HepG2 (cell line): Measurements from ENCODE around the gene DUSP16. TPM values are rescaled to one million over a fixed set of nuclear protein-coding genes. Genes with fewer than 3 reads are reported as not detected.

Experiments used
- ARNT2 ChIP-seq: sonication (generic); formaldehyde crosslinking; IDR thresholded peaks from 2 replicates; pipeline ENCODE4 v1.8.0; 2022; ENCODE audit warnings: mild to moderate bottlenecking, low read depth, missing genetic modification reagents, moderate library complexity
- EEA1 ChIP-seq: sonication (generic); formaldehyde crosslinking; IDR thresholded peaks from 2 replicates; pipeline ENCODE4 v1.5.1; 2020; ENCODE audit warnings: mild to moderate bottlenecking, missing genetic modification reagents, borderline replicate concordance
- HES4 ChIP-seq: sonication (generic); formaldehyde crosslinking; IDR thresholded peaks from 2 replicates; pipeline ENCODE4 v1.9.0; 2021; ENCODE audit warnings: mild to moderate bottlenecking, missing genetic modification reagents, borderline replicate concordance
- JARID2 ChIP-seq: sonication (generic); formaldehyde crosslinking; IDR thresholded peaks from 2 replicates; pipeline ENCODE4 v1.8.1; 2023; ENCODE audit warnings: missing genetic modification reagents, inconsistent platforms; ENCODE audit not compliant: insufficient replicate concordance
- JUND ChIP-seq: sonication (generic); formaldehyde crosslinking; IDR thresholded peaks from 2 replicates; pipeline ENCODE4 v1.8.0; 2022; ENCODE audit warnings: mild to moderate bottlenecking, missing genetic modification reagents
- KIAA2018 ChIP-seq: sonication (generic); formaldehyde crosslinking; IDR thresholded peaks from 2 replicates; pipeline ENCODE4 v1.5.0; 2020; ENCODE audit warnings: mild to moderate bottlenecking, missing genetic modification reagents, borderline replicate concordance
- MED13 ChIP-seq: sonication (generic); formaldehyde crosslinking; IDR thresholded peaks from 2 replicates; pipeline ENCODE4 v1.5.0; 2020; ENCODE audit warnings: missing genetic modification reagents
- PHF21A ChIP-seq: sonication (generic); formaldehyde crosslinking; IDR thresholded peaks from 2 replicates; pipeline ENCODE4 v1.5.0; 2020; ENCODE audit warnings: mild to moderate bottlenecking, missing genetic modification reagents
- SNAI1 ChIP-seq: sonication (generic); formaldehyde crosslinking; IDR thresholded peaks from 2 replicates; pipeline ENCODE4 v1.5.0; 2020; ENCODE audit warnings: mild to moderate bottlenecking, missing genetic modification reagents, borderline replicate concordance
- SOX5 ChIP-seq: IDR thresholded peaks from 2 replicates; pipeline ENCODE4 v1.6.1; 2016; ENCODE audit warnings: borderline replicate concordance
- TBX3 ChIP-seq: fragments of 450-650 bp; IDR thresholded peaks from 2 replicates; pipeline ENCODE4 v1.6.1; 2017; ENCODE audit warnings: antibody characterized with exemption, mild to moderate bottlenecking, inconsistent platforms, borderline replicate concordance
- YY1 ChIP-seq: IDR thresholded peaks from 2 replicates; pipeline ENCODE4 v1.6.1; 2011; ENCODE audit warnings: low read length, low read depth, moderate library complexity, mild to moderate bottlenecking; ENCODE audit not compliant: insufficient read depth, insufficient replicate concordance
- ZBTB33 ChIP-seq: sonication (generic); formaldehyde crosslinking; IDR thresholded peaks from 2 replicates; pipeline ENCODE4 v1.4.0; 2020; ENCODE audit warnings: missing genetic modification reagents
- ZNF256 ChIP-seq: sonication (generic); formaldehyde crosslinking; conservative IDR thresholded peaks from 2 replicates; pipeline ENCODE4 v1.4.0; 2020; ENCODE audit warnings: missing genetic modification reagents
- ZNF878 ChIP-seq: sonication (generic); formaldehyde crosslinking; IDR thresholded peaks from 2 replicates; pipeline ENCODE4 v1.8.1; 2023; ENCODE audit warnings: mild to moderate bottlenecking, missing genetic modification reagents, moderate library complexity
- polyA plus RNA-seq, 8 experiments: library from polyadenylated mRNA; depleted of rRNA in 3 of 8; stranded (reverse) in 7 of 8; unstranded in 1 of 8; fragments of >200 nt; fragmentation: Illumina TruSeq in 4 of 8; extraction: Trizol in 4 of 8; gene quantifications; 2 replicates each; pipeline versions ENCODE4 v1.2.1 to v1.2.3, GENCODE V29; 2011 to 2016; ENCODE audit warnings: low read depth in 4 of 8, missing spikeins in 1 of 8, mixed read lengths in 1 of 8; ENCODE audit not compliant: insufficient read depth in 1 of 8
- total RNA-seq, 5 experiments: library from RNA; depleted of rRNA; stranded (reverse); fragments of >200 nt; fragmentation: Illumina TruSeq; extraction: Trizol; gene quantifications; 2 replicates each; pipeline ENCODE4 v1.2.3, GENCODE V29; 2016; ENCODE audit warnings: low read depth in 1 of 5

Gene DUSP16
- total and polyA plus RNA-seq, 2 of the 13 experiments (the other 11 are each of a cell fraction or from before 2014, with no cell fraction given), result 45.7 to 46.6 TPM

- no peak for TF ChIP-seq KIAA2018 (CRISPR knock-in tag)
- 0 out of 2 replicates have a peak, but pooled peaks have one; percentile 38 for TF ChIP-seq PHF21A (CRISPR knock-in tag)
- TF ChIP-seq ARNT2 (CRISPR knock-in tag), result no peak
- no peak for TF ChIP-seq MED13 (CRISPR knock-in tag)
- TF ChIP-seq SOX5 (CRISPR knock-in tag), result peak; percentile 84
- TF ChIP-seq EEA1 (CRISPR knock-in tag), result no peak
- TF ChIP-seq HES4 (CRISPR knock-in tag), result no peak
- 0 out of 2 replicates have a peak, but pooled peaks have one; percentile 60 for TF ChIP-seq ZNF878
- TF ChIP-seq JUND (CRISPR knock-in tag), result 0 out of 2 replicates have a peak, but pooled peaks have one; percentile 15
- TF ChIP-seq ZBTB33, result peak; percentile 66
- TF ChIP-seq SNAI1 (CRISPR knock-in tag), result no peak
- peak; percentile 52; the same call in 1 of the 2 replicates for TF ChIP-seq TBX3
- TF ChIP-seq YY1, result no peak
- no peak for TF ChIP-seq ZNF256
- TF ChIP-seq JARID2 (CRISPR knock-in tag), result no peak
Observed at GRCh38 chr12:12488823-12489550, 73.7 kb downstream of the DUSP16 start (continued).
